Measurements from ENCODE around the gene GNAI3. TPM values are rescaled to one million over a fixed set of nuclear protein-coding genes. Genes with fewer than 3 reads are reported as not detected.

Gene GNAI3
- total RNA-seq, 4 donors from 2014 or later, result 8.2 to 15.1 (median 11.6) TPM

DNA sequence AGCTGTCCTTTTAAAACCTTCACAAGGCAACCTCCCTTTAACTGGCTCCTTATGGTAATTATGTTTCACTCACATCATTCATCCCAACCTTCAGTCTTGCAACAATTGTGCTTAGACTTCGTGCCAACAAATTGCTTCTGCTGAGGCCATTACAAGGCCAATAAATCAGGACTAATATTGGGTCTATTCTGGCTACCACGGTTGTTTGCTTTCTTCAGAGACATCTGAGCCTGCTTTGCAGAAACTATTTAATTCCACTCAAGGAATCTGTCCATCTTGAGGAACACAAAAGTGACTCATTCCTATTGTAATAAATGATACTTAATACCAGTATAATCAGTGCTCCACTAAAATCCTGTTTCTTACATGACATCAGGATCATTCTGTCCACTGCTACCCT is 104.9 kb downstream of the GNAI3 start:
- Histone ChIP-seq H3K27me3 (no peaks in the 10 kb centered on the region), H3K4me3 (no peak overlapping the region), H3K27ac (no peak overlapping the region), H3K4me1 (peaks cover 0 to 38% (median 16%) of the 10 kb centered on the region in 3 donors), H3K9me3 (no peaks in the 10 kb centered on the region), H3K36me3 (peaks cover 0 to 4% (median 0%) of the 10 kb centered on the region in 3 donors)
- WGBS, 2 donors, result 53 to 56% methylated on average over 2 of the region's 2 CpGs
- no peak for TF ChIP-seq POLR2A (IDR thresholded peaks at IDR 0.05)
- TF ChIP-seq, protein P1, sequence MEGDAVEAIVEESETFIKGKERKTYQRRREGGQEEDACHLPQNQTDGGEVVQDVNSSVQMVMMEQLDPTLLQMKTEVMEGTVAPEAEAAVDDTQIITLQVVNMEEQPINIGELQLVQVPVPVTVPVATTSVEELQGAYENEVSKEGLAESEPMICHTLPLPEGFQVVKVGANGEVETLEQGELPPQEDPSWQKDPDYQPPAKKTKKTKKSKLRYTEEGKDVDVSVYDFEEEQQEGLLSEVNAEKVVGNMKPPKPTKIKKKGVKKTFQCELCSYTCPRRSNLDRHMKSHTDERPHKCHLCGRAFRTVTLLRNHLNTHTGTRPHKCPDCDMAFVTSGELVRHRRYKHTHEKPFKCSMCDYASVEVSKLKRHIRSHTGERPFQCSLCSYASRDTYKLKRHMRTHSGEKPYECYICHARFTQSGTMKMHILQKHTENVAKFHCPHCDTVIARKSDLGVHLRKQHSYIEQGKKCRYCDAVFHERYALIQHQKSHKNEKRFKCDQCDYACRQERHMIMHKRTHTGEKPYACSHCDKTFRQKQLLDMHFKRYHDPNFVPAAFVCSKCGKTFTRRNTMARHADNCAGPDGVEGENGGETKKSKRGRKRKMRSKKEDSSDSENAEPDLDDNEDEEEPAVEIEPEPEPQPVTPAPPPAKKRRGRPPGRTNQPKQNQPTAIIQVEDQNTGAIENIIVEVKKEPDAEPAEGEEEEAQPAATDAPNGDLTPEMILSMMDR (IDR thresholded peaks at IDR 0.05), result no peak
- intact Hi-C loops (cut with DNase I), result no loop called here
- no peak for DNase-seq

DNA sequence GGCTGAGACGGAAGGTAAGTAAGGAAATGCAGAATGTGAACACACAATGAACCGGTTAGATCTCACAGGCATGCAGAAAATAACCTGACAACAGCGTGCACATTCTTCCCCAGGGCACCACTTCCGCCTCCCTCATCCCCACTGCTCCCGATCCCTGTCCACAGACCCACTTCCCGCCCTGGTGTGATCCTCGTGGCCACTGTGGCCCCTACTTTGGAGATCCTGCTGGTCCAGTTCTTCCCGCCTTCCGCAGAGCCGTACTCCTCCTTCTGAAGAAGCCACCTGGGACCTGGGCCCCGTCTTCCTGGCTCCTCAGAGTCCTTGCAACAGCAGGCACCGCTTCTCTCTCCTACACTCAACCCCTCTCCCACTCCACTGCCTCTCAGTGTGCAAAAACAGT is 106.1 kb downstream of the GNAI3 start:
- TF ChIP-seq POLR2A (IDR thresholded peaks at IDR 0.05), result no peak
- TF ChIP-seq, protein P1 (IDR thresholded peaks at IDR 0.05), result no peak
- no peak for DNase-seq
- H3K4me1 ChIP-seq, result peaks cover 0 to 38% (median 16%) of the 10 kb centered on the region in 3 donors
- H3K27me3 ChIP-seq, result no peaks in the 10 kb centered on the region
- intact Hi-C loops (cut with DNase I), result no loop called here
- H3K4me3 ChIP-seq, result no peak overlapping the region
- H3K27ac ChIP-seq, result no peak overlapping the region
- no peaks in the 10 kb centered on the region for H3K9me3 ChIP-seq
- 87 to 91% methylated on average over 12 of the region's 12 CpGs for WGBS, 2 donors
- peaks cover 0 to 14% (median 0%) of the 10 kb centered on the region in 3 donors for H3K36me3 ChIP-seq

DNA sequence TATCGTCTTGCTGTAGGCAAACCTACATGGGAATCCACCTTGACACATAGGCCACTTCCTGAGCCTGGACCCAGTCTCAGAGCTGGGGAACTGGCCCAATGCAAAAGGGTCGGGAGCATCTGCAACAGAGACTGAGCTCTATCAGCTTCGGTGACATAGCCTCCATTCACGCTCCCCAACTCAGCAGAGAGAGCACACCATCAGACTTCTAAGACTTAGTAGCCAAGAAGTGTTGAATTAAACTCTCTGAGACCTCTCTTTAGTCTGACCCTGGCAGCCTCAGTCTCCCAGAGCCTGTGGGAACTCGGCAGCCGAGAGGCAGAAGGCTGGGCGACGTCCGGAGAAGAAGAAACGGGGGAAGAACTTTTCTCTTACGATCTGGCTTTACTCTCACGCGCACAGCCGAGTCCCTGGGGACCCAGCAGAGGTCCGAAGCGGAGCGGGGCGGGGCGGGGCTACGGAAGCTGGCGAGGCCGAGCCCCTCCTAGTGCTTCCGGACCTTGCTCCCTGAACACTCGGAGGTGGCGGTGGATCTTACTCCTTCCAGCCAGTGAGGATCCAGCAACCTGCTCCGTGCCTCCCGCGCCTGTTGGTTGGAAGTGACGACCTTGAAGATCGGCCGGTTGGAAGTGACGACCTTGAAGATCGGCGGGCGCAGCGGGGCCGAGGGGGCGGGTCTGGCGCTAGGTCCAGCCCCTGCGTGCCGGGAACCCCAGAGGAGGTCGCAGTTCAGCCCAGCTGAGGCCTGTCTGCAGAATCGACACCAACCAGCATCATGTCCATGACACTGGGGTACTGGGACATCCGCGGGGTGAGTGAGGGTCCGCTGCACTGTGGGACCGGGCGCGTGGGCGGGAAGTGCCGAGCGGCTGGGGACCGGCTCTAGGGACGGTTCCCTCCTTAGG is 107.5 kb downstream of the GNAI3 start, which contains the start of gene GSTM4:
GSTM4 (plus strand) TSS at position 485 of the 905 bp plus-strand sequence; CDS start at position 776, 291 bp downstream.
- intact Hi-C loops (cut with DNase I), result no loop called here
- H3K4me1 ChIP-seq, result peaks cover 0 to 38% (median 16%) of the 10 kb centered on the region in 3 donors
- DNase-seq, result peak; percentile 16
- peak within 1 kb of the TSS; percentile 79 to 91 (median 85) for H3K27ac ChIP-seq
- 0% methylated on average over 10 to 34 of the region's 54 CpGs for WGBS, 2 donors
- no peaks in the 10 kb centered on the region for H3K27me3 ChIP-seq
- H3K9me3 ChIP-seq, result no peaks in the 10 kb centered on the region
- peaks cover 0 to 27% (median 4%) of the 10 kb centered on the region in 3 donors for H3K36me3 ChIP-seq
- H3K4me3 ChIP-seq, result peak within 1 kb of the TSS; percentile 57 to 82 (median 72)
- TF ChIP-seq POLR2A (IDR thresholded peaks at IDR 0.05), result peak in 2 of 4 donors; percentile 44 to 53
- TF ChIP-seq, protein P1 (IDR thresholded peaks at IDR 0.05), result no peak

DNA sequence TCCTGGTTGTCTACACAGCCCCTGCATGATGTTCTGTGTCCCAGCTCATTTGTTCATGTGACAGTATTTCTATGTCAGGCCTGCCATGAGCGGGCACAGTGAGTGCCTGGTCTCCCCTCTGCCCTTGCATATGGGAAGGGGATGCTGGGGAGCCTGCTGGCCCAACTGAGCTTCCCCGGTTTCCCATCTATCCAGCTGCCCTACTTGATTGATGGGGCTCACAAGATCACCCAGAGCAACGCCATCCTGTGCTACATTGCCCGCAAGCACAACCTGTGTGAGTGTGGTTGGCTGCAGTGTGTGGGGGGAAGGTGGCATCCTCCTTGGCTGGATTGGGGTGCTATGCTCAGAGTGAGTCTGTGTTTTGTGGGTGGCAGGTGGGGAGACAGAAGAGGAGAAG is 109.0 kb downstream of the GNAI3 start:
- intact Hi-C loops (cut with DNase I), result no loop called here
- Histone ChIP-seq H3K27me3 (no peaks in the 10 kb centered on the region), H3K4me3 (no peak overlapping the region), H3K27ac (no peak overlapping the region), H3K4me1 (peaks cover 0 to 38% (median 16%) of the 10 kb centered on the region in 3 donors), H3K9me3 (no peaks in the 10 kb centered on the region), H3K36me3 (peaks cover 0 to 41% (median 4%) of the 10 kb centered on the region in 3 donors)
- DNase-seq, result no peak
- TF ChIP-seq, protein P1 (IDR thresholded peaks at IDR 0.05), result no peak
- no peak for TF ChIP-seq POLR2A (IDR thresholded peaks at IDR 0.05)
- WGBS, 2 donors, result 100% methylated on average over 1 of the region's 4 CpGs; no CpG with 5 or more reads in 1 of the 2 donors

DNA sequence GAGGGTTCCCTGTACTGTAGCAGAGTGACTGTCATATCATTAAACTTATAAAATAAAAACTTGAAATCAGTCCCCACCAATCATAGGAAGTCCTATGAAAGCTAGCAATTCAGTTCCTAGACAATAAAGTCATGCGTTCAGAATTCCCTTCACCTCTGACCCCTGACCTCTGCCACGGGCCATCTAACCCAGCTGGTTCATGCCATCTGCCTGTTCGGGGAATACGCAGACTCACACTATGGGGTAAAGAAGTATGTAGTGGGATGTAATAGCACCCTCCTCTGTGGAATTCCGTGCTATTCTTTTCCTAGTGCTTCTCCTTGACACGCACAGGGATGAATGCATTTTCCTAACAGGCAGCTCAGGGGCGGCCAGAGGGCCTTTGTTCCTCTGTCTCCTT is 109.6 kb downstream of the GNAI3 start:
- no peaks in the 10 kb centered on the region for H3K27me3 ChIP-seq
- H3K27ac ChIP-seq, result no peak overlapping the region
- peaks cover 0 to 47% (median 4%) of the 10 kb centered on the region in 3 donors for H3K36me3 ChIP-seq
- H3K4me1 ChIP-seq, result peaks cover 0 to 36% (median 16%) of the 10 kb centered on the region in 3 donors
- no peak for DNase-seq
- H3K4me3 ChIP-seq, result no peak overlapping the region
- intact Hi-C loops (cut with DNase I), result no loop called here
- H3K9me3 ChIP-seq, result no peaks in the 10 kb centered on the region
- WGBS, 2 donors, result 80 to 82% methylated on average over 7 of the region's 7 CpGs
- TF ChIP-seq, protein P1 (IDR thresholded peaks at IDR 0.05), result no peak
- no peak for TF ChIP-seq POLR2A (IDR thresholded peaks at IDR 0.05)
